H9 (cell line): ENCODE measurements around the gene SAMD8. TPM values are rescaled to one million over a fixed set of nuclear protein-coding genes. Genes with fewer than 3 reads are reported as not detected.
A peak's percentile ranks its signal among the peaks of the same experiment; 100 is the strongest.

Experiments used
- DNase-seq: peaks from one replicate; pipeline ENCODE4 v3.0.0-alpha.2; 2017
- H2AFZ ChIP-seq: one replicate; pipeline ENCODE4 v1.6.1; 2013; ENCODE audit warnings: mild to moderate bottlenecking, low read length, control low read depth, moderate library complexity
- H2AK5ac ChIP-seq: 2 replicates; pipeline ENCODE4 v1.6.1; 2013; ENCODE audit warnings: low read length, control low read depth, mixed read lengths; ENCODE audit not compliant: insufficient read length
- H2BK120ac ChIP-seq: one replicate; pipeline ENCODE4 v1.6.1; 2013; ENCODE audit warnings: low read depth, mild to moderate bottlenecking, low read length, control low read depth, inconsistent platforms; ENCODE audit not compliant: poor library complexity, severe bottlenecking
- H2BK12ac ChIP-seq: 2 replicates; pipeline ENCODE4 v1.6.1; 2013; ENCODE audit warnings: low read length, control low read depth, mixed read lengths, low read depth; ENCODE audit not compliant: insufficient read length
- H2BK15ac ChIP-seq: 2 replicates; pipeline ENCODE4 v1.6.1; 2013; ENCODE audit warnings: low read depth, low read length, control low read depth
- H2BK20ac ChIP-seq: one replicate; pipeline ENCODE4 v1.6.1; 2013; ENCODE audit warnings: low read depth, mild to moderate bottlenecking, low read length, control low read depth, inconsistent platforms; ENCODE audit not compliant: poor library complexity, severe bottlenecking
- H2BK5ac ChIP-seq: 2 replicates; pipeline ENCODE4 v1.6.1; 2013; ENCODE audit warnings: low read length, control low read depth, mixed read lengths; ENCODE audit not compliant: insufficient read length
- H3K14ac ChIP-seq: 2 replicates; pipeline ENCODE4 v1.6.1; 2013; ENCODE audit warnings: low read length, control low read depth; ENCODE audit not compliant: insufficient read depth
- H3K18ac ChIP-seq: 2 replicates; pipeline ENCODE4 v1.6.1; 2013; ENCODE audit warnings: low read depth, mild to moderate bottlenecking, mixed read lengths, low read length, control low read depth; ENCODE audit not compliant: insufficient read length
- H3K23ac ChIP-seq: 2 replicates; pipeline ENCODE4 v1.6.1; 2013; ENCODE audit warnings: low read length, control low read depth, mixed read lengths, low read depth; ENCODE audit not compliant: insufficient read length
- H3K23me2 ChIP-seq: 2 replicates; pipeline ENCODE4 v1.6.1; 2013; ENCODE audit warnings: low read depth, mild to moderate bottlenecking, mixed read lengths, low read length, control low read depth; ENCODE audit not compliant: insufficient read length, poor library complexity, severe bottlenecking
- H3K27ac ChIP-seq: 2 replicates; pipeline ENCODE4 v1.5.1; 2013; ENCODE audit warnings: low read length, control low read depth, mixed read lengths, low read depth; ENCODE audit not compliant: insufficient read length
- H3K27me3 ChIP-seq: 2 replicates; pipeline ENCODE4 v1.6.1; 2013; ENCODE audit warnings: low read length, control low read depth, inconsistent platforms; ENCODE audit not compliant: insufficient read depth
- H3K4ac ChIP-seq: 2 replicates; pipeline ENCODE4 v1.6.1; 2013; ENCODE audit warnings: low read depth, mild to moderate bottlenecking, control low read depth, inconsistent platforms, low read length, moderate library complexity
- H3K4me1 ChIP-seq: 2 replicates; pipeline ENCODE4 v1.6.1; 2013; ENCODE audit warnings: low read length, control low read depth, inconsistent platforms; ENCODE audit not compliant: insufficient read depth
- H3K4me2 ChIP-seq: 2 replicates; pipeline ENCODE4 v1.6.1; 2013; ENCODE audit warnings: low read length, control low read depth, mixed read lengths; ENCODE audit not compliant: insufficient read length, insufficient read depth
- H3K56ac ChIP-seq: 2 replicates; pipeline ENCODE4 v1.6.1; 2013; ENCODE audit warnings: low read depth, mild to moderate bottlenecking, mixed read lengths, low read length, control low read depth; ENCODE audit not compliant: insufficient read length
- H3K79me1 ChIP-seq: 2 replicates; pipeline ENCODE4 v1.6.1; 2013; ENCODE audit warnings: low read depth, mild to moderate bottlenecking, moderate library complexity, low read length, control low read depth, inconsistent platforms; ENCODE audit not compliant: insufficient read depth, poor library complexity, severe bottlenecking
- H3K79me2 ChIP-seq: 2 replicates; pipeline ENCODE4 v1.6.1; 2013; ENCODE audit warnings: low read length, control low read depth, inconsistent platforms; ENCODE audit not compliant: insufficient read depth
- H3K9ac ChIP-seq: 2 replicates; pipeline ENCODE4 v1.6.1; 2013; ENCODE audit warnings: low read length, control low read depth, mixed read lengths; ENCODE audit not compliant: insufficient read length; ENCODE audit errors: extremely low read depth
- H3K9me3 ChIP-seq: one replicate; pipeline ENCODE4 v1.6.1; 2013; ENCODE audit warnings: low read depth, low read length, inconsistent platforms; ENCODE audit not compliant: control insufficient read depth
- H3T11ph ChIP-seq: one replicate; pipeline ENCODE4 v1.6.1; 2013; ENCODE audit warnings: mild to moderate bottlenecking, low read length, control low read depth, inconsistent platforms
- H4K20me1 ChIP-seq: one replicate; pipeline ENCODE4 v1.6.1; 2013; ENCODE audit not compliant: control insufficient read depth, insufficient read length, insufficient read depth
- H4K5ac ChIP-seq: 2 replicates; pipeline ENCODE4 v1.6.1; 2013; ENCODE audit warnings: low read depth, mild to moderate bottlenecking, mixed read lengths, low read length, control low read depth; ENCODE audit not compliant: insufficient read length
- H4K8ac ChIP-seq: replicated peaks from 2 replicates; pipeline ENCODE4 v1.6.1; 2013; ENCODE audit warnings: low read length, control low read depth, mixed read lengths, low read depth; ENCODE audit not compliant: insufficient read length
- H4K91ac ChIP-seq: 2 replicates; pipeline ENCODE4 v1.6.1; 2013; ENCODE audit warnings: low read depth, mild to moderate bottlenecking, moderate library complexity, mixed read lengths, low read length, control low read depth; ENCODE audit not compliant: insufficient read length
- H3K27ac Mint-ChIP-seq, 3 experiments: 2 replicates in 2 of 3; 3 replicates in 1 of 3; pipeline ENCODE4 v1.8.0; 2020 to 2021; ENCODE audit warnings: mixed read lengths in 3 of 3, mild to moderate bottlenecking in 1 of 3, moderate library complexity in 1 of 3
- H3K27me3 Mint-ChIP-seq: 2 replicates; pipeline ENCODE4 v1.8.0; 2021; ENCODE audit warnings: low read depth, mild to moderate bottlenecking, moderate library complexity, mixed read lengths
- H3K36me3 Mint-ChIP-seq, 3 experiments: 2 replicates in 2 of 3; 3 replicates in 1 of 3; pipeline ENCODE4 v1.8.0; 2020 to 2021; ENCODE audit warnings: low read depth in 3 of 3, mixed read lengths in 3 of 3; ENCODE audit not compliant: insufficient read depth in 1 of 3
- H3K4me1 Mint-ChIP-seq, 2 experiments: 2 replicates each; pipeline ENCODE4 v1.8.0; 2020; ENCODE audit warnings: mixed read lengths in 2 of 2
- H3K4me3 Mint-ChIP-seq, 2 experiments: 2 replicates in 1 of 2; 3 replicates in 1 of 2; pipeline ENCODE4 v1.8.0; 2020 to 2021; ENCODE audit warnings: mild to moderate bottlenecking in 2 of 2, mixed read lengths in 2 of 2, moderate library complexity in 1 of 2
- H3K9me3 Mint-ChIP-seq, 2 experiments: 2 replicates in 1 of 2; 3 replicates in 1 of 2; pipeline ENCODE4 v1.8.0; 2020; ENCODE audit warnings: mild to moderate bottlenecking in 2 of 2, mixed read lengths in 2 of 2, moderate library complexity in 1 of 2
- WGBS: extraction: QIAGEN DNeasy Blood & Tissue Kit; methylation state at CpG from one replicate; pipeline ENCODE4 v1.1.7; 2013; ENCODE audit warnings: missing lambda C conversion rate, low lambda C conversion rate, mixed read lengths; ENCODE audit not compliant: insufficient read length; ENCODE audit errors: extremely low coverage; 5-methylcytosine and 5-hydroxymethylcytosine counted together
- total RNA-seq: library from RNA; stranded (reverse); gene quantifications from 2 replicates; pipeline ENCODE4 v1.2.1, GENCODE V29; 2021
- TF ChIP-seq, protein P1 (sequence below): fragments of 200-600 bp; sonication (generic); conservative IDR thresholded peaks from 3 replicates; pipeline ENCODE4 v1.8.0; 2021; ENCODE audit warnings: antibody characterized with exemption, mild to moderate bottlenecking

The SAMD8 gene
- total RNA-seq, 1 experiment from 2014 or later = 18.8 TPM

DNA sequence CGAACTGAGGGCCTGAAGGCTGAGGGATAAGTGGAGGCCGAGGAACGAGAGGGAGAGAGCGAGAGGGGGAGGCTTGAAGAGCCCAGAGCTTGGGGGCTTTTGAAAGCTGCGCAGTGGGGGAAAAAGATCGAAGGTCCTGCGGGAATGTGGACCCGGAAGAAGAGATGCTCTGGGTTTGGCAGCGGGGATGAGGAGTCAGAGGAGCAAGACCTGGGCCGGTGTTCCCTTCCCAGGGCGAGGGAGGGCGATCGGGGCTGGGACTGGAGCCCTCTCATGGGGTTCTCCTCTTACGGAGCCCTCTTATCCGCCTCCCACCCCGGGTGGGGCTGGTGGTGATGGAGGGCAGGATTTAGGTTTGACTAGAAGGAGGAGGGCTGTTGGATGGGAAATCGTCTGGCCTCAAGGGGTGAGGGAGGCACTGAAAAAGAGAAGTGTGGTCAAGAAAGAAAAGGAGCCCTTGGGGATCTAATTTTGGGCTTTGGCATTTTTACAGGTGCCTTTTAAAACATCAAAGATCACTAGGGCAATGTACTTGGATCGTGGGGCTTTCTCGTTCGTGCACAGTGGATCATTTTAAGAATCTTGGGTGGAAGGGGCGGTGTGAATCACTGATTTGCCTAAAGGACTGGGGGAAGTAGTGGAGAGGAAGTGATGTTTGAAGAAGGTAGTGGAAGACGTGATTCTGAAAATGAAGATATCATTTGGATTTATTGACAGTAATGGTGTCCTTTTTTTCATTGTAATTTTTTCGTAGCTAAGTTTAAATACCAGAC lies 637 bp downstream of the SAMD8 start:
- Mint-ChIP-seq H3K9me3 (peaks cover 0 to 2% of the 10 kb centered on the region in 2 experiments; a peak in 1 of 5 replicates), H3K4me1 (peaks cover 29 to 36% of the 10 kb centered on the region in 2 experiments), H3K4me3 (peak overlapping the region; percentile 90 to 98), H3K27me3 (no peaks in the 10 kb centered on the region; the same call in 1 of the 2 replicates), H3K36me3 (no peaks in the 10 kb centered on the region; a peak in 1 of 7 replicates), H3K27ac (peak overlapping the region; percentile 95 to 98 (median 97))
- Histone ChIP-seq H3K23me2 (peaks cover 7% of the 10 kb centered on the region), H3K18ac (peak overlapping the region; percentile 61), H4K5ac (no peak overlapping the region), H3K23ac (no peak overlapping the region), H3K56ac (no peak overlapping the region), H3K4ac (no peak overlapping the region), H3K79me1 (peaks cover 6% of the 10 kb centered on the region), H3K4me1 (peaks cover 5% of the 10 kb centered on the region; the same call in 1 of the 2 replicates), H3K14ac (peak overlapping the region; percentile 58), H3K79me2 (peaks cover 7% of the 10 kb centered on the region; the same call in 1 of the 2 replicates), H4K91ac (no peak overlapping the region), H3K27ac (peak overlapping the region; percentile 76), H2BK15ac (no peak overlapping the region), H4K20me1 (no peaks in the 10 kb centered on the region), H3K9me3 (no peaks in the 10 kb centered on the region), H3K27me3 (no peaks in the 10 kb centered on the region), H2BK120ac (no peak overlapping the region), H3K9ac (peak overlapping the region; percentile 82), H3K4me2 (peak overlapping the region; percentile 88), H2AK5ac (no peak overlapping the region), H2BK12ac (no peak overlapping the region), H2BK20ac (no peak overlapping the region), H3T11ph (no peak overlapping the region), H4K8ac (no peak overlapping the region), H2AFZ (no peak overlapping the region), H2BK5ac (no peak overlapping the region)
- TF ChIP-seq, protein P1, sequence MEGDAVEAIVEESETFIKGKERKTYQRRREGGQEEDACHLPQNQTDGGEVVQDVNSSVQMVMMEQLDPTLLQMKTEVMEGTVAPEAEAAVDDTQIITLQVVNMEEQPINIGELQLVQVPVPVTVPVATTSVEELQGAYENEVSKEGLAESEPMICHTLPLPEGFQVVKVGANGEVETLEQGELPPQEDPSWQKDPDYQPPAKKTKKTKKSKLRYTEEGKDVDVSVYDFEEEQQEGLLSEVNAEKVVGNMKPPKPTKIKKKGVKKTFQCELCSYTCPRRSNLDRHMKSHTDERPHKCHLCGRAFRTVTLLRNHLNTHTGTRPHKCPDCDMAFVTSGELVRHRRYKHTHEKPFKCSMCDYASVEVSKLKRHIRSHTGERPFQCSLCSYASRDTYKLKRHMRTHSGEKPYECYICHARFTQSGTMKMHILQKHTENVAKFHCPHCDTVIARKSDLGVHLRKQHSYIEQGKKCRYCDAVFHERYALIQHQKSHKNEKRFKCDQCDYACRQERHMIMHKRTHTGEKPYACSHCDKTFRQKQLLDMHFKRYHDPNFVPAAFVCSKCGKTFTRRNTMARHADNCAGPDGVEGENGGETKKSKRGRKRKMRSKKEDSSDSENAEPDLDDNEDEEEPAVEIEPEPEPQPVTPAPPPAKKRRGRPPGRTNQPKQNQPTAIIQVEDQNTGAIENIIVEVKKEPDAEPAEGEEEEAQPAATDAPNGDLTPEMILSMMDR = no peak
- 100% methylated on average over 1 of the region's 23 CpGs for WGBS
- DNase-seq = peak; percentile 61
